Keratinocyte (primary cell): ENCODE measurements around the gene CKS1B.

Source experiments
- CTCF ChIP-seq, 3 experiments: IDR thresholded peaks in 1 of 3; conservative IDR thresholded peaks in 1 of 3; optimal IDR thresholded peaks in 1 of 3; 2 replicates in 2 of 3; 3 replicates in 1 of 3; pipeline versions ENCODE3 to v1.5.1; 2011; ENCODE audit warnings: low read length in 3 of 3, mild to moderate bottlenecking in 3 of 3, moderate library complexity in 2 of 3, control low read depth in 1 of 3, inconsistent platforms in 1 of 3; ENCODE audit not compliant: insufficient read depth in 2 of 3; ENCODE audit errors: extremely low read depth in 1 of 3
- EZH2 ChIP-seq: IDR thresholded peaks from one replicate; pipeline ENCODE4 v1.6.1; 2012; ENCODE audit warnings: inconsistent platforms, mild to moderate bottlenecking, low read length, moderate library complexity

GRCh38 chr1:155022136-155022926 lies 47.9 kb downstream of the CKS1B start:
- no peak for TF ChIP-seq CTCF (optimal IDR thresholded peaks at IDR 0.05 in 1 of 3, IDR thresholded peaks at IDR 0.05 in 1 of 3, conservative IDR thresholded peaks at IDR 0.05 in 1 of 3; ENCODE audit: extremely low read depth in 1 of 3, insufficient read depth in 2 of 3, low read length in 3 of 3)
- TF ChIP-seq EZH2, result no peak
